ENCODE data around the gene GTF3C5. TPM values are rescaled to one million over a fixed set of nuclear protein-coding genes. Genes with fewer than 3 reads are reported as not detected.

GTF3C5 gene
- total and polyA plus RNA-seq, 9 of the 15 experiments (the other 6 are each of a cell fraction or from before 2014, with no cell fraction given), result 3.8 to 118 (median 83.7) TPM

- TF ChIP-seq ZBTB5 (IDR thresholded peaks at IDR 0.05), result no peak
- no peak for TF ChIP-seq CBFA2T3 (IDR thresholded peaks at IDR 0.05)
Measured at GRCh38 chr9:133045132-133045531, 14.3 kb downstream of the GTF3C5 start (continued).

GRCh38 chr9:133046196-133046899 is 15.6 kb downstream of the GTF3C5 start:
- FAIRE-seq (no peak), DNase-seq (ENCODE audit: extremely low read depth in 1 of 4, low spot score in 3 of 4) (no peak), ATAC-seq (no peak)
- Histone ChIP-seq H2AFZ (ENCODE audit: low read depth, low read length) (no peak overlapping the region), H3K27me3 (ENCODE audit: control insufficient read depth in 2 of 2, insufficient read depth in 2 of 2, low read length in 2 of 2) (no peaks in the 10 kb centered on the region), H3K9ac (ENCODE audit: insufficient read depth in 1 of 2, low read depth in 2 of 2, low read length in 2 of 2) (no peak overlapping the region; a peak in 1 of 4 replicates), H3K9me3 (replicated peaks; ENCODE audit: control insufficient read depth, insufficient read depth, low read depth, low read length) (no peaks in the 10 kb centered on the region), H3K27ac (ENCODE audit: extremely low read depth, low read depth, low read length) (no peak overlapping the region), H3K79me2 (ENCODE audit: control insufficient read depth, insufficient read depth, low read length) (peaks cover 7% of the 10 kb centered on the region), H3K36me3 (ENCODE audit: control insufficient read depth, insufficient read depth, low read length) (peaks cover 95% of the 10 kb centered on the region), H3K9me1 (ENCODE audit: control insufficient read depth, insufficient read depth, low read length) (no peaks in the 10 kb centered on the region), H3K4me2 (ENCODE audit: insufficient read depth, low read length) (no peak overlapping the region), H4K20me1 (replicated peaks; ENCODE audit: control insufficient read depth, insufficient read depth, low read length) (0 out of 2 replicates have a peak, but pooled peaks cover 11% of the 10 kb centered on the region), H3K4me1 (replicated peaks in 1 of 2; ENCODE audit: control insufficient read depth in 2 of 2, insufficient read depth in 2 of 2, low read length in 2 of 2) (peaks cover 0 to 9% of the 10 kb centered on the region in 2 experiments; a peak in 2 of 5 replicates), H3K4me3 (no peak overlapping the region)
- ChIA-PET POLR2A (interaction anchor here (0.8 kb wide), 1 partner anchor 16 kb away, joined by 4 read pairs; no protein-coding TSS in a partner anchor), CTCF (ENCODE audit: low intra/inter-chr PET ratio) (no interaction called here)
- in situ Hi-C loops (cut with MboI), result no loop called here
- no TSS peak for BruUV-seq (replicated peaks)
- intact Hi-C loops (cut with micrococcal nuclease), result no loop called here
- TF ChIP-seq KLF16 (IDR thresholded peaks at IDR 0.05) (no peak), TARDBP (IDR thresholded peaks at IDR 0.05) (no peak), HCFC1 (IDR thresholded peaks at IDR 0.05; ENCODE audit: low read depth, low read length) (no peak), BMI1 (IDR thresholded peaks at IDR 0.05; ENCODE audit: low read length) (no peak), PTTG1 (tag; IDR thresholded peaks at IDR 0.05; ENCODE audit: low read depth) (no peak), ZKSCAN3 (CRISPR knock-in tag; IDR thresholded peaks at IDR 0.05) (no peak), ZNF282 (CRISPR knock-in tag; IDR thresholded peaks at IDR 0.05) (no peak)
- WGBS (ENCODE audit: insufficient coverage, low coverage, missing lambda C conversion rate), result 93% methylated on average over 9 of the region's 9 CpGs
